ENCODE results near the gene CTNNA2. TPM values are rescaled to one million over a fixed set of nuclear protein-coding genes. Genes with fewer than 3 reads are reported as not detected.

Gene CTNNA2
- total and polyA plus RNA-seq, 7 donors, result 0.03 to 0.36 (median 0.17) TPM; not detected in 4

GRCh38 chr2:79861059-79861374 lies 348.2 kb downstream of the CTNNA2 start:
- ATAC-seq (no peak), DNase-seq (no peak)
- Histone ChIP-seq H3K4me1 (no peaks in the 10 kb centered on the region), H3K27ac (no peak overlapping the region), H3K36me3 (ENCODE audit: insufficient read depth in 1 of 2, low read depth in 1 of 2) (no peaks in the 10 kb centered on the region), H3K27me3 (ENCODE audit: insufficient read depth in 3 of 3, low read length in 2 of 3) (no peaks in the 10 kb centered on the region), H3K4me3 (no peak overlapping the region), H3K9me3 (no peaks in the 10 kb centered on the region)
- intact Hi-C loops (cut with DNase I), result no loop called here
- WGBS, 3 donors, result 44 to 50% (median 48%) methylated on average over 1 of the region's 1 CpG
- TF ChIP-seq CTCF (IDR thresholded peaks at IDR 0.05), result no peak

DNA sequence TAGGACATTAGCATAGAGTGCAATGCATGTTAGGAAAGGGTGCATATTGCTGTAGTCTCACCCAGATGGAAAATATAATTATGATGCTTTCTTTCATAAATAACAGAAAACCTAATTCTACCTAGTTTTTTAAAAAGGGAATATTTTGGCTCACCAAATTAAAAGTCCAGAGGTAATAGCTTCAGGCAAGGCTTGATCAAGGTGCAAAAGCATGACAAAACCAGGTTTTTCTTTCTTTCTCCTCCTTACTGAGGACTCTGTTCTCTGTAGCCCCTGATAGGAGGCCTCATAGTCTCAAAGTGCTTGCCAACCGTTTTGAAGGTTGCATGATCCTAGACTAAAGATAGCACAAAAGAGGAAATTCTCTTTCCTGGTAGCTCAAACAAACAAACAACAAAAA lies 349.9 kb downstream of the CTNNA2 start:
- no peak for DNase-seq
- no peak for ATAC-seq
- H3K36me3 ChIP-seq (ENCODE audit: insufficient read depth in 1 of 2, low read depth in 1 of 2), result no peaks in the 10 kb centered on the region
- no peaks in the 10 kb centered on the region for H3K4me1 ChIP-seq
- H3K9me3 ChIP-seq, result no peaks in the 10 kb centered on the region
- intact Hi-C loops (cut with DNase I), result no loop called here
- no peak overlapping the region for H3K27ac ChIP-seq
- H3K4me3 ChIP-seq, result no peak overlapping the region
- no peaks in the 10 kb centered on the region for H3K27me3 ChIP-seq (ENCODE audit: insufficient read depth in 3 of 3, low read length in 2 of 3)
- no peak for TF ChIP-seq CTCF (IDR thresholded peaks at IDR 0.05)
- 37 to 41% (median 41%) methylated on average over 1 of the region's 1 CpG for WGBS, 3 donors

- Histone ChIP-seq H3K27ac (no peak overlapping the region), H3K4me1 (no peaks in the 10 kb centered on the region), H3K9me3 (no peaks in the 10 kb centered on the region), H3K36me3 (ENCODE audit: insufficient read depth in 1 of 2, low read depth in 1 of 2) (no peaks in the 10 kb centered on the region), H3K4me3 (no peak overlapping the region), H3K27me3 (ENCODE audit: insufficient read depth in 3 of 3, low read length in 2 of 3) (no peaks in the 10 kb centered on the region)
- DNase-seq (no peak), ATAC-seq (no peak)
- intact Hi-C loops (cut with DNase I), result no loop called here
- 60 to 81% (median 65%) methylated on average over 2 of the region's 2 CpGs for WGBS, 3 donors
- no peak for TF ChIP-seq CTCF (IDR thresholded peaks at IDR 0.05)
Observed at GRCh38 chr2:79872656-79873055, 359.8 kb downstream of the CTNNA2 start.

DNA sequence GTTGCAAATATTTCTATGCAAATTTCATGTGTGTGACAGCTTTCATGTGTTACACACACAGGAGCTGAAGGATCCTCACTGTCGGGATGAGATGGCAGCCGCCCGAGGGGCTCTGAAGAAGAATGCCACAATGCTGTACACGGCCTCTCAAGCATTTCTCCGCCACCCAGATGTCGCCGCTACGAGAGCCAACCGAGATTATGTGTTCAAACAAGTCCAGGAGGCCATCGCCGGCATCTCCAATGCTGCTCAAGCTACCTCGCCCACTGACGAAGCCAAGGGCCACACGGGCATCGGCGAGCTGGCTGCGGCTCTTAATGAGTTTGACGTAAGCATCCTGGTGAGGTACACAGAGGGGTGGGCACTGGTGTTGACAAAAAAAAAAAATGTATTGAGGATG lies 361.2 kb downstream of the CTNNA2 start:
- no peak for ATAC-seq
- Histone ChIP-seq H3K36me3 (ENCODE audit: insufficient read depth in 1 of 2, low read depth in 1 of 2) (no peaks in the 10 kb centered on the region), H3K4me3 (no peak overlapping the region), H3K9me3 (no peaks in the 10 kb centered on the region), H3K4me1 (no peaks in the 10 kb centered on the region), H3K27me3 (ENCODE audit: insufficient read depth in 3 of 3, low read length in 2 of 3) (no peaks in the 10 kb centered on the region), H3K27ac (no peak overlapping the region)
- 92 to 93% (median 93%) methylated on average over 18 of the region's 18 CpGs for WGBS, 3 donors
- TF ChIP-seq CTCF (IDR thresholded peaks at IDR 0.05), result no peak
- DNase-seq, result no peak
- intact Hi-C loops (cut with DNase I), result no loop called here

- H3K27ac ChIP-seq, result no peak overlapping the region
- 11 to 32% (median 16%) methylated on average over 3 of the region's 3 CpGs for WGBS, 3 donors
- intact Hi-C loops (cut with DNase I), result no loop called here
- TF ChIP-seq CTCF (IDR thresholded peaks at IDR 0.05), result no peak
- ATAC-seq, result no peak
- H3K27me3 ChIP-seq (ENCODE audit: insufficient read depth in 3 of 3, low read length in 2 of 3), result no peaks in the 10 kb centered on the region
- H3K9me3 ChIP-seq, result no peaks in the 10 kb centered on the region
- H3K4me1 ChIP-seq, result no peaks in the 10 kb centered on the region
- DNase-seq, result no peak
- no peak overlapping the region for H3K4me3 ChIP-seq
- H3K36me3 ChIP-seq (ENCODE audit: insufficient read depth in 1 of 2, low read depth in 1 of 2), result no peaks in the 10 kb centered on the region
Observed at GRCh38 chr2:79876430-79876829, 363.6 kb downstream of the CTNNA2 start.
